NAMALWA (cell line): ENCODE data around the gene EN2.
"Not testable (repeated sequence)": the region's sequence is repeated elsewhere in the genome, so short reads cannot be mapped to it uniquely, and the experiment has no call there.

Experiments
- DNase-seq: peaks from one replicate; pipeline ENCODE4 v3.0.0-alpha.2; 2015; ENCODE audit warnings: low spot score

Gene EN2

DNA sequence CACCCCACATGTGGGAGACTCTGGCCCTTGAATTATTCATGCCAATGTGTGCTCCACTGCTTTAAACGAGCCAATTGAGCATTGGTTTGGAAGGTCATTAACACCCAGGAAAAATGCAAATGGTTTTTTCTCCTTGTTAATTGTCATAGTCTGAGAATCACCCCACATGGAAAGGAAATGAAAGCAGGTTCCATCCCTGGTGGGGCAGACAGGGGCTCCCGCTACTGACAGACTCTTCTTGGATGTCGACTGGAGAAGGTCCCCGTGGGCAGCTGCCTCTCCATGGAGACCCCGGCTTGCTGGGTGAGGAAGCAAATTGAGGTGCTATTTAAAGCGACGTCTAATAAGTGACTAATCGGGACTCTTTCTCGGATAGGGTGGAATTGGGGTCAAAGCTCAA lies 32.0 kb upstream of the EN2 start:
- DNase-seq = no peak

DNA sequence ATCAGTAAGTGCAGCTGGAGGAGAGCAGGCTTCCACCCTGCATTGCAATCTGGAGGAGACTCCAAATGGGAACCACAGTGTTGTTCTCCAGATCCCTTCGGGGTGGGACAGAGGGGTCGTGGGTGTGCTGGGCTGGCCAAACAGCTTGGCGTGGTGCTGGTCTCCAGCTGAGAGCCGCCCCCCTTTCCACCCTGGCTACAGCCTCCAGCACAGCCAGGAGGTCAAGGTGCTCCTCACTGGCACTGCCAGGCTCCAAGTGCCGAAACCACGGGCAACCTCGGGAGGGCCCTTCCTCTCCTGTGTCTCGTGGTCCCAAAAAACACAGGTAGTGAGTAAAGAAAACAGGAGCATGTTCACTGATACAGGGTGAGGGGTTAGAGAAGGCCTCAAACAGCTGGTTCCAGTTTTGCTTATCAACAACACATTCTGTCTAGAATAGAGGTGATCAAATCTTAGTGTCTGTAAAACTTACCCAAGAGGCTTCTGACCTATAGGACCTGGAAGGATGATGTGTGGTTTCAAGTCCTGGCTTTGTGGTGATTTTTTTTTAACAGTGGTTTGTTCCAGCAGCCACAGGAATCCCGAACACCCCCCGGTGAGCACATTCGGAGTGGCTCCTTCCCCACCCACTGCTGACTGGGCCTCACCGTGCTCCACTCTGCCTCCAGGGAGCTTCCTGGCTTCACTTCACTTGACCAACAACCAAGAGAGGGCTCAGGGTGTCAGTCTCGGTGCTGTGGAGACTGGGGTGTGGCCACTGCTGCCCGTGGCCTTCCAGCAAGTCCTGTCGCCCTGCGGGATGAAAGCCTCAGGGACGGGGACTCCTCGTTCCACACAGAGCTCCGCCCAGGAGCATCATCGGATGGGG lies 31.2 kb upstream of the EN2 start:
- DNase-seq = no peak

DNA sequence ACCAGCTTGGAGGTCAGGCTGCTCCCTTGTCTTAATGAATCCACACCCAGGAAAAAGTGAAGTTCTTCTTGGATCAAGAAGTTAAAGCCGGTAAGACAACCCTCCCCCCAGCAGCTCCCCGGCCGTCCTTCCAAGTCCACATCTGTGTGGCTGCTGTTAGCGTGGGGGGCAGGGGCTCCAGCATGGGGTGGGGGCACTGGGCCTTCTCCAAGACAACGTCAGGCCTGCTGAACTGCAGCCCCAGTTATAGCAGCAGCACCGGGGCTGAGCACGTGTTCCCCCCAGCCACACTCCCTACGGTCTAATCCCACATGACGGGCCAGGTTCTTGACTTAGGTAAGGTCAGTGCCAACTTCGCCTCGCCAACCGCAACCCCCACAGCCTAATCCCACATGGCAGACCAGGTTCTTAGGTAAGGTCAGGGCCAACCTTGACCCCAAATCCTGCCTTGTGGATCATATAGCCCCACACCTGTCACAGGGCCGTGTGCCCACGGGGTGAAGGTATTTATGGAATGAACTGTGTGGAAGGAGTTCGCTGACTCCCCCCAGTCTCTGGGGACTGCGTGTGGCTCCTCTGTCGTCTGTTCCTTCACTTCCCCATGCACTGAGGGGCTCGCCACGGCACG lies 30.4 kb upstream of the EN2 start:
- DNase-seq = no peak

DNA sequence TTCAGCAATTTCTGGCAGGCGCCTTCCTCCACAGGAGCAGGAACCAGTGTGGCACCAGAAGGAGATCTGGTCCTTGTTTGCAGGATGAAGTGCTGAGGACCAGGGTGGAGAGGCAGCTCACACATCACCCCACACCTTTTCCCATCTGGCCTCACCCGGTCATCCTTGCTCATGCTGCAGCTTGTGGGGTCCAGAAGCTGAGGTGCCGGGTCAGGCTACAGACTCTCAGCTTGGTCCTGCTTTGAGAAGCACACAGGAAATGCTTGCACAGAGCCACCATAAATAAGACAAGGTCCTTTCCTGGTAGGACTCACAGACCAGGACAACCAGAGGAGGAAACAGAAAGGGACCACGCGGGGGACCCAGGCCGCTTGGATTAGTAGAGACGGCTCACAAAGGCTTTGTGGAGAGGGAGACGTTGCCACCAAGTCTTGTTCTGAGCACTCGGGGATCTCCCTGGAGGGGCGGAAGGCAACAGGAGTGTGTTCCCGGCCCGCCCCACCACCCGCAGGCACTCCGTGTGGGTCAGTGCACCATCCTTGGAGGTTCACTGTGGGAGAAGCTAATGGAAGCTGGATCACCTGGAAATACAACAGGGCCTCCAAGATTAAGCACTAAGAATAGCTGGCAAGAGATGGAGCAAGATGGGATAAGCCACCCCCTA lies 29.6 kb upstream of the EN2 start:
- no peak for DNase-seq

DNA sequence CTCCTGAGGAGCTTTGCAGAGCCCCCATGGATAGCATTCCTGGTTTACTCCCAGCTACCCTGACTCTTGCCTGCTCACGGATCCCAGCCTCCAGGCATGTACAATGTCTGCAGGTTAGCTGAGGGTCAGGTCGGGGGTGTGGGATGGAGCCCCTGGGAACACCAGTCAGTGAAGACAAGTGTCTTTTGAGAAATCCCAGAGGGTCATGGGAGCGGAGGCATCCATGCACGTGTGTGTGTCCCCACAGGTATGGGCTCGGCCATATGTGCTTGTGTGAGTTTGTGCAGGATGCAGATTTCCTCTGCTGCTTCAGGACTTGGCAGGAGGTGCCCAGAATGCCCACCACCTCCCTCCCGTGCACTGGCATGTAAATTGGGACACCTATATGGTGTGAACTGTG lies 28.3 kb upstream of the EN2 start:
- no peak for DNase-seq

DNA sequence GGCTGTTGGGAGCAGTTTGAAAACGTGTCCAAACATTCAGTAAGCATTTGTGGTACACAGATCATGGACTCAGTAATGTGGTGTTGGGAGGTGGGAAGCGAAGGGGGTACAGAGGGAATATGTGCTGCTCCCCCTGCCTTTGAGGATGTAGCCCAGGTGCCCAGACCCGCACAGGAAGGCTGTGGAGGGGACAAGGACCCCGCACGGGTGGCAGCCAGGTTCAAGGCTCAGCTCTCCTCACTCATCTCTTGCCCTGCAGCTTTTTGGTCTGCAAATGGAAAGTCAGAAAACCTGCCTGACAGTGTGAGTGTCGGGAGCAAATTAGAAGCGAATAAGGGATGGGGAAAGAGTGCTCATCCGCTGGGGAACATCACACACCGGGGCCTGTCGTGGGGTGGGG lies 27.3 kb upstream of the EN2 start:
- no peak for DNase-seq

DNA sequence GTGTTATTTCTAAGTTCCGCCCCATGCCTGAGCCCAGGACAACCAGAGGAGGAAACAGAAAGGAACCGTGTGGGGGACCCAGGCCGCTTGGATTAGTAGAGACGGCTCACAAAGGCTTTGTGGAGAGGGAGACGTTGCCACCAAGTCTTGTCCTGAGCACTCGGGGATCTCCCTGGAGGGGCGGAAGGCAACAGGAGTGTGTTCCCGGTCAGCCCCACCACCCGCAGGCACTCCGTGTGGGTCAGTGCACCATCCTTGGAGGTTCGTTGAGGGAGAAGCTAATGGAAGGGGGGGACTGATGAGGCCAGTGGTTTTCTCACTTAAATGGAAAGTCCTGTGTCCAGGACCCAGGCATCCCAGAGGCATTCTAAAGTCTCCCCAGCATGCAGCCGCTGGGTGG lies 26.7 kb upstream of the EN2 start:
- DNase-seq = no peak

DNA sequence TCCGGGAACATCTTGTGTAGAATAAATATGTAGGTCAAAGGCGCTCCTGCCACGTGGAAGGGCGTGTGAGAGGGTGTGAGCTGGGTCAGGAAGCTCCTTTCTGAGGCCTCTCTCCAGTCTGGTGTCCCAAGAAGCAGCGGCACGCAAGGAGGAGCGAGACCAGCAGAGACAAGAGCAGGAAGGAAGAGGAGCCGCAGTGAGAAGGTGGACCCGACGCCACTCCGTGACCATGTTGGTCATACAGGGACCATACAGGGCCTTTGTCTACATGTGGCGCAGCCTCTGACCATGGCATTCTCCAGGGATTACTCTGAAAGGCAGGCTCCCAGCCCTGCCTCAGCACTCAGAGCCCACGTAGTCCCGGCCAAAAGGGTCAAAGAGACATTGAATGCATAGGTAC lies 26.2 kb upstream of the EN2 start:
- no peak for DNase-seq

DNA sequence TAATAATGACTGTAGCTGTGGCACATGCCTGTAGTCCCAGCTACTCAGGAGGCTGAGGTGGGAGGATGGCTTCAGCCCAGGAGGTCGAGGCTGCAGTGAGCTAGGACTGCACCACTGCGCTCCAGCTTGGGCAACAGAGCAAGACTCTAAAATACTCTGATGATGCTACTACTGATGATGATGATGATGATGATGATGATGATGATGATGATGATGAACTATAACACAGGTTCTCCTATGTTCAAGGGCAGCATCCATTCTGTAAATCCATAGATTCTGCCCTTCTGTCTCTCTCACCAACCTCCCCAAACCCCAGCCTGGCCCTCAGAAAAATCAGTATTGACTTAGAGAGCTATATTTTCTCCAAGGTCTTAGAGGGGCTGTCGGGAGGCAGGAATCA lies 22.8 kb upstream of the EN2 start:
- no peak for DNase-seq

DNA sequence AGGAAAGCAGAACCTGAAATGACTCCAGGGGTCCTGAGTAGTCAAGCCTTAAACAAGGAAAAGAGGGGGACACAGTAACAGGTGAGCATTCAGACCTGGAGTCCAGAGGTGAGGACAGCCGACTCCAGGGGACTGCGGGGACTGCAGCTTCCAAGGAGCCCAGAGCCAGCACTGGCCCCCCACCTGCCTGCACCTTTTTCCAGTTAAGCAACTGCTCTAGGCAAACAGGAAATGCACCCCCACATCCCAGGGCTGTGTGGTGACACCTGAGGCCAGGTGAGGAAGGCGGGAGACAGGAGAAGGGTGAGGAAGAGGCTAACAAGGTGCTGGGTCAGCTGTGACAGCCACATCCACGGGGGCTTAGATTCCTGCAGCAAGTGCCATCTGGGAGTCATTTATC lies 20.1 kb upstream of the EN2 start:
- DNase-seq = no peak

DNA sequence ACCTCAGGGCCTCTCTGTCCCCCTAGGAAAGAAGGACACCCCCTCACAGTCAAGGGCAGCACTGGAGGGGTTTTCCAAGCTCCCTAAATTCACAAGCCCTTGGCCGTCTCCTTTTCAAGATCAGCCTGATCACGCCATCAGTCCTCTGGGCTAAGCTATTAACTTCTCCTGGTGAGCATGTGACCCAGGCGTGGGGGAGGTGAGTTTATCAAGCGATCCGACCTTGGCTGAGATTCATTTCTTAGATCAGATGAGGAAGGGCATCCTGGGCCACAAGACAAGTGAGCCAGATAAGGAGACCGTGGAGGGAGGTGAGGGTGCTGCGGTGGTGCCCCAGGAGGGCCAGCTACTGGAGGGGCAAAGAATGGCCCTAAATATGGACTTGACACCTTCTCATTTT lies 19.2 kb upstream of the EN2 start:
- DNase-seq = no peak

DNA sequence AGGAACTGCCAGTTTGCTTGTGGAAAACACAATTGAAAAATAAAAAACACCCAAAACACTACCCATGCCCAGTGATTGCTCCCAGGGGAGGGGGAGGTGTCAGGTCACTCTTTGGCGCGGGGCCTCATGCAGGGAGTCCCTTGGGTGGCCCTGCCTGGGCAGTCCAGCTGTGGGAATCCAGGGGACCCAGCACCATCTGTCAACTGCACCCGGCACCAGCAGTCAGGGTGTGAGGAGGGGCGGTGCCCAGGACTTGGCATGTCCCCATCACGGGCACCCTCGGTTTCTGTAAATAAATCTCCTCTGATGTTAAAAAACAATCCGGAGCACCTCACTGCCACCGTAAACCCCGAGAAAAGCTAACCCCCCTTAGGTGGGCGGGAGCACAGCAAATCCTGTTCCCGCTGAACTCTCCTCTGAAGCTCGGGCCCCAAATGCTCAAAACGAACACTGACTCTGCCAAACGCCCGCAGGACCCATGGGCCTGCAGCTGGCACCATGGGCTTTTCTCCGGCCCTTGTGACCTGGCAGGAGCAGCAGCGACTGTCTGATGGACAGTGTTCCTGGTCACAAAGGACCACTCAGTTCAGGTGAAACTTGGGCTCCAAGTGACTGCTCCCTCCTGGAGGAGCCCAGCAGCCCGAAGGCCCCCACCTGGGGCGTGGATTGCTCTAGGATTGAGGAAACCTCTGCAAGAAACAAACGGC lies 18.5 kb upstream of the EN2 start:
- no peak for DNase-seq

DNA sequence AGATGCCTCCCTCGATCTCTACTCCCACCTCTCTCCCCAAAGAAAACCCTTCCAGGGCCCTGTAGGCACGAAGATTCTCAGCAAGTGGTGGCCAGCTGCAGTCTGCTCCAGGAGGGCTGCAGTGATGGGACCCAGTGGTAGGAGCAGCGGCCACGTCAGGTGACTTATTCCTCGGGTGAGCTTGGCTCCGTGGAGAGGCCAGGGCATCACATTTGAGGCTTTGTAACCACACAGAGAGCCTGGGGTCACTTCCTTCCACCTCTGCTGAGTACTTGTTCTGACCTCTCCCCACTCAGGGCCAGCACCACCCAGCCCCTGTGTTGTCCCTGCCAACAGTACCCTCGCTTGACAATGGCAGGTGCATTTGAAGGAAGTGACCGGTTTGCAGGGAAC lies 17.9 kb upstream of the EN2 start:
- DNase-seq = no peak

DNA sequence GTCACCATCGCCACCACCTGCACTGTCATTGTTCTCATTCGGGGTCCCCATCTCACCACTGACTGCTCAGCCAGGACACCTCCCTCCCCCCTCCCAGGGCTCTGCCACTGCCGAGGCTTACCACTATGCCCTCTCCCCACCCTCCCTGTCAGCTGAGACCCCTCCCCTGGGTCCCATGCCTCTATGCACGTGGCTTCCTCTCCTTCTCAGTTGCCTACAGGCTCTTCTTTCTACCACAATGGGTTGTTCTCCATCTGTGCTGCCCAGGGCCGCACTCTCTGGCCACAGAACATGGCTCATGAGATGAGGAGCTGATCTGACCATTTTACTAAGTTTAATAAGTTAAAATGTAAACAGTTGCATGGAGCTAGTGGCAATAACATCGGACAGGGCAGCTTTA lies 16.1 kb upstream of the EN2 start:
- DNase-seq = no peak

DNA sequence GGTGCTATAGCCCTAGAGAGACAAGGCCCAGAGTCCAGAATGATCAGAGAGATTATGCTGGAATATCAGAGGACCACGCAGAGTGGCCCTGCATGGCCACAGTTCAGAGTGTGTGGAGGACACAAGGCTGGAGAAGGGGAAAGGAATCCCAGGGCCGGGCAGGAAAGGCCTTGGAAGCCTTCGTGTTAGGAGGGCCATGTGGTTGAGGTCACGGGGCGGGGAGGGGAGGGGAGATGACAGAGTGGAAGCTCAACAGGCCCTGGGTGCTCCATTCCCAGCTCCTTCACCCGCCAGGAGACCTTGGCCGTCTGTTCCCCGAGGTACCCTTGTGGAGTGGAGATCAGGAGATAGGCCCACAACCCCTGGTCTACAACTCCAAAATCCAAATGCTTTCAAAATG lies 13.2 kb upstream of the EN2 start:
- DNase-seq = no peak

DNA sequence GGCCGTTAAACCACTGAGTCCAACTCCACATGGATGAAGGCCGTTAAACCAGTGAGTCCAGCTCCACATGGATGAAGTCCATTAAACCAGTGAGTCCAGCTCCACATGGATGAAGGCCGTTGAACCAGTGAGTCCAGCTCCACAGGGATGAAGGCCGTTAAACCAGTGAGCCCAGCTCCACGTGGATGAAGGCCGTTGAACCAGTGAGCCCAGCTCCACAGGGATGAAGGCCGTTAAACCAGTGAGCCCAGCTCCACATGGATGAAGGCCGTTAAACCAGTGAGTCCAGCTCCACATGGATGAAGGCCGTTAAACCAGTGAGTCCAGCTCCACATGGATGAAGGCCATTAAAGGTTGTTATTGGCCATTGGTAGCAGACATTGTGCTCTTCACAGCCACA lies 12.3 kb upstream of the EN2 start:
- DNase-seq = not testable (repeated sequence)

DNA sequence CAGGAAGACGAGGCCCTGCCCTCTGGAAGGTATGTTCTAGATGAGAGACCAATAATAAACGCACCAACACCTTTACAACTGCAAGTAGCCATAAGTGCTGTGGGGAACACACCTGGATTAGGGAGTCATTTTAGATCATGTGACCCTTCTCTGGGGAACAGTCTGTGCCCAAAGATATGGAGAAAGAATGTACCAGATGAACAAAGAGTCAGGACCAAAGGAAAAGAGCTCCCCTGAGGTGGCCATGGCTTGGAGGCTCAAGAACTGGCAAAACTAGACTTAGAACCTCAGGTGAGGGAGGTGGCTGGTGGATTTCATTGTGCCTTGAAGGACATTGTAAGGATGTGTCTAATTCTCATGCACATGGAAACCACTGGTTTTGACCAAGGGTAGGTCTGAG lies 10.3 kb upstream of the EN2 start:
- DNase-seq = no peak

DNA sequence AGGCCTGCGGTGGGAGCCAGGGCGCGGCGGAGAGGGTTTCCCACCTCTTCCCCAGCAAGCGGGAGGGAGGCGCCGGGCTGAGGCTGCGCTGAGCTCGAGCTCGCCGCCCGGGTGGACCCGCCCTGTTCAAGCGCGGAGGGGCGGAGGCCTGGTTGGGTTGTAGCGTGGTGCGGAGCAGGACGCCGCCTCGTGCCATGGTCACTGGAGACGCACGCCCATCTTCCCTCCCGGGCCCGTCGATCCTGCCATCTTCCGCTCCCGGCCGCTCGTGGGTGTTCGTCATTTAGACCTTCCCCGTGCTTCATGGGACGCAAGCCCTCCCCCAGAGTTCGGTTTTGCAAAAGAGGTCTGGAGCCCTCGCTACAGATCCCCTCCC lies 9.3 kb upstream of the EN2 start:
- no peak for DNase-seq

DNA sequence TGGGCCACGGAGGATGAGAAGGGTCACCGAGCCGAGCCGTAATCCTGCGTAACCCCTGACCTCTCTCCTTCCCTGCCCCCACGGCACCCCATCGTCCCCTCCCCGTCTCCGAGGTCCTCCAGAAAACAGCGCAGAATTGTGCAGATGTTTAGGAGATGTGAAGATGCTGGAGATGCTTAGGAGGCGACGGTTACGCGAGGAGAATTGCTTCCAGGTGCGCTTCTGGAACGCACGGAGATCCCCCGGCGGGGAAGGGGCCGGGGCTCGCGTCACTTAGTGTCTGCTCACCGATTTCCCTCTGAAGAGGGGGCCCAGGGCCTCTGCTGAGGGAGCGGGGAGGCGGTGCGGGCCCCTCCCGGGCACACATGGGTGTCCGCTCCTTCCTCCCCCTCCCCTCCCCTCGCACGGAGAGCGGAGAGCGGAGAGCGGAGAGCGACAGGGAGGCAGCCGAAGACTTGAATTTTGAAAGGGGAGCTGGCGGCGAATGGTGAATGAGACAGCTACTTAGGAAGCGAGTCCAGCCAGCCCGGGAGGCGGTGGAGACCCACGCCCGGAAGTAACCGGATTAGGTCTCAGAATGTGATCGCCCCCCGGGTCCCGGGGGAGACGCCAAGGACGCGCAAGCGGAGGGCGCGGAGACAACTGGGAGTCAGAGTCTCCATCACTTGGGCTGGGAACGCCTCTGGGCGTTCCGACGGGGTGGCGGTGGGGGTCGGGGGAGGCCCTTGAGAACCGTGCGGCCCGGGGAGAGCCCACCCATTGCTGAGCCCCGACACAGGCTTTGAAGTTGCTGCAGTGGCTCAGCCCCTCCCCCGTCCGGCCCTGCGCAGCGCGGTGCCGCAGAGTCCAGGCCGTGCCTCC lies 8.7 kb upstream of the EN2 start:
- DNase-seq = no peak

DNA sequence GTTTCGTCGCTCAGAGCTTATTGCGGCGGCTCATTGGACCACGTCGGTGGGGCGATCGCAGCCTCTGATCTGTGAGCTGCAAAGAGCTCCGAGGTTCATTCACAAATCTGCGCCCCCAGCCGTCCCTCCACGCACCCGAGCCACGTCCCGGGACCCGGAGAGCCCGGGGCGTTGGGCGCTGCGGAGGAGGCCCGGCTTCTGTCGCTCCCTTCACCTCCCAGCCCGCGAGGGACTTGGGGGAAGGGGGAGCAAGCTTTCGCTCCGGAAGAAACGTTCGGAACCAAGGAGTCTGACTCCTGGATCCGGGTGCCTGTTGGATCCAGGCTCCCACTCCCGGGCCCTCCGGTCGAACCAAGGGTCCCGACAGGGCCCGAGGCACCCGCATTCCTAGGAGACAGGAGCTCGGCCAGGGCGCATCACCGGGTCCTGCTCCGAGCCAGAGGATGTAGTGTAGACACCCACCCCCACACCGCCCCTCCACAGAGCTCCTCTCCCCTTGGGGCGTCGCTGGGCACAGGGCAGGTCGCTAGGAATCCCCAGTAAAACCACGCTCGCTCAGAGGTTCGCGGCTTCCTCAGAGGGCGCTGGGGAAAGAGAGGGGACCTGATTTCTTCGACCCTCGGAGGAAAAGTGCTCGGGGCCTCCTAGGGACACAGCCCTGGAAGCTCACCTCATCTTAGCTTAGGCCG lies 7.9 kb upstream of the EN2 start:
- DNase-seq = no peak

DNA sequence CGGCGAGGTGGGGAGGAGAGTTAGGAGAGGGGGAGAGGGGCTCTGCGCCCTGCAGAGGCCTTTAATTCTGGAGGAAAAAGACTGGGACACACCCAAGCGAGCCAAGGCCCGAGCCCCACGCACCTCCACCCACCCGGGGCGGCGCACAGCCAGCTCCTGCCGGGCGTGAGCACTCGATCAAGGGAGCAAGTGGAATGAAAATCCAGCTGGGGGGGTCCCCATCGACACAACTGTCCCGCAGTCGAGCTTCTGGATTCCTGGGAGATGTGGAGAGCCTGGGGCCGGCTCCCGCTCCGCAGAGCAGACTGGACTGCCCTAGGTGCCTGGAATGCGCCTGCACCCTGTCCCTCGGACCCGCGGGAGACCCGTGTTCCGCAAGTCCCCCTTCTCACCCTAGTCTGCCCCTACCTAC lies 7.4 kb upstream of the EN2 start:
- DNase-seq = no peak
